ENCODE measurements around the gene AATF.

The AATF gene

DNA sequence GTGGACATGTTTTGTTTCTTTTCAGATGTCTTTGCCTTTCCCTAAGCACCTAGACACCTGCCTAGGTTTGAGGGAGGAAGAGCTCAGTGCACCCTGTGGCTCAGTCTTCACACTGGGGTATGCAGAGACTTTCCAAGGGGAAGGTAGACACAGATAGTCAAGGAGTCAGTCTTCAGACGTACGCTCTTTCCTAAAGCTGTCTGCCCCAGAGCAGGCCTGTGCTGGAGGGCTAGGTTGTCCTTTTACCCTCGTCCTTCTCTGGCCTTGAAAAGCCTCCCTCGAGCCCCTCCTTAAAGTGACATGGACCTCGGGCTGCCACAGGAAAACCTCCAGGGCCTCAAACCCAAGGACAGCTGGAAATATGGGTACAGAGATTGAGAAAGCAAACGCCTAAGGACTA, 103.7 kb downstream of the AATF start:
- no peaks in the 10 kb centered on the region for H3K27me3 ChIP-seq (ENCODE audit: insufficient read depth, poor library complexity, severe bottlenecking)
- H3K27ac ChIP-seq (replicated peaks) = no peak overlapping the region
- TF ChIP-seq GABPA (IDR thresholded peaks at IDR 0.05; ENCODE audit: low read depth) = no peak
- TF ChIP-seq, protein P1, sequence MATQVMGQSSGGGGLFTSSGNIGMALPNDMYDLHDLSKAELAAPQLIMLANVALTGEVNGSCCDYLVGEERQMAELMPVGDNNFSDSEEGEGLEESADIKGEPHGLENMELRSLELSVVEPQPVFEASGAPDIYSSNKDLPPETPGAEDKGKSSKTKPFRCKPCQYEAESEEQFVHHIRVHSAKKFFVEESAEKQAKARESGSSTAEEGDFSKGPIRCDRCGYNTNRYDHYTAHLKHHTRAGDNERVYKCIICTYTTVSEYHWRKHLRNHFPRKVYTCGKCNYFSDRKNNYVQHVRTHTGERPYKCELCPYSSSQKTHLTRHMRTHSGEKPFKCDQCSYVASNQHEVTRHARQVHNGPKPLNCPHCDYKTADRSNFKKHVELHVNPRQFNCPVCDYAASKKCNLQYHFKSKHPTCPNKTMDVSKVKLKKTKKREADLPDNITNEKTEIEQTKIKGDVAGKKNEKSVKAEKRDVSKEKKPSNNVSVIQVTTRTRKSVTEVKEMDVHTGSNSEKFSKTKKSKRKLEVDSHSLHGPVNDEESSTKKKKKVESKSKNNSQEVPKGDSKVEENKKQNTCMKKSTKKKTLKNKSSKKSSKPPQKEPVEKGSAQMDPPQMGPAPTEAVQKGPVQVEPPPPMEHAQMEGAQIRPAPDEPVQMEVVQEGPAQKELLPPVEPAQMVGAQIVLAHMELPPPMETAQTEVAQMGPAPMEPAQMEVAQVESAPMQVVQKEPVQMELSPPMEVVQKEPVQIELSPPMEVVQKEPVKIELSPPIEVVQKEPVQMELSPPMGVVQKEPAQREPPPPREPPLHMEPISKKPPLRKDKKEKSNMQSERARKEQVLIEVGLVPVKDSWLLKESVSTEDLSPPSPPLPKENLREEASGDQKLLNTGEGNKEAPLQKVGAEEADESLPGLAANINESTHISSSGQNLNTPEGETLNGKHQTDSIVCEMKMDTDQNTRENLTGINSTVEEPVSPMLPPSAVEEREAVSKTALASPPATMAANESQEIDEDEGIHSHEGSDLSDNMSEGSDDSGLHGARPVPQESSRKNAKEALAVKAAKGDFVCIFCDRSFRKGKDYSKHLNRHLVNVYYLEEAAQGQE (IDR thresholded peaks at IDR 0.05; ENCODE audit: insufficient replicate concordance, low read depth) = no peak
- TF ChIP-seq POLR2AphosphoS5 (IDR thresholded peaks at IDR 0.05; ENCODE audit: low read depth) = no peak
- TF ChIP-seq SPI1 (IDR thresholded peaks at IDR 0.05; ENCODE audit: borderline replicate concordance, low read depth) = no peak
- TF ChIP-seq, protein P2, sequence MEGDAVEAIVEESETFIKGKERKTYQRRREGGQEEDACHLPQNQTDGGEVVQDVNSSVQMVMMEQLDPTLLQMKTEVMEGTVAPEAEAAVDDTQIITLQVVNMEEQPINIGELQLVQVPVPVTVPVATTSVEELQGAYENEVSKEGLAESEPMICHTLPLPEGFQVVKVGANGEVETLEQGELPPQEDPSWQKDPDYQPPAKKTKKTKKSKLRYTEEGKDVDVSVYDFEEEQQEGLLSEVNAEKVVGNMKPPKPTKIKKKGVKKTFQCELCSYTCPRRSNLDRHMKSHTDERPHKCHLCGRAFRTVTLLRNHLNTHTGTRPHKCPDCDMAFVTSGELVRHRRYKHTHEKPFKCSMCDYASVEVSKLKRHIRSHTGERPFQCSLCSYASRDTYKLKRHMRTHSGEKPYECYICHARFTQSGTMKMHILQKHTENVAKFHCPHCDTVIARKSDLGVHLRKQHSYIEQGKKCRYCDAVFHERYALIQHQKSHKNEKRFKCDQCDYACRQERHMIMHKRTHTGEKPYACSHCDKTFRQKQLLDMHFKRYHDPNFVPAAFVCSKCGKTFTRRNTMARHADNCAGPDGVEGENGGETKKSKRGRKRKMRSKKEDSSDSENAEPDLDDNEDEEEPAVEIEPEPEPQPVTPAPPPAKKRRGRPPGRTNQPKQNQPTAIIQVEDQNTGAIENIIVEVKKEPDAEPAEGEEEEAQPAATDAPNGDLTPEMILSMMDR (IDR thresholded peaks at IDR 0.05; ENCODE audit: insufficient read depth, low read length) = no peak
- no peak for DNase-seq (ENCODE audit: low read depth in 1 of 2, low spot score in 1 of 2)
- H3K4me3 ChIP-seq (replicated peaks; ENCODE audit: insufficient read depth, low read length) = no peak overlapping the region

DNA sequence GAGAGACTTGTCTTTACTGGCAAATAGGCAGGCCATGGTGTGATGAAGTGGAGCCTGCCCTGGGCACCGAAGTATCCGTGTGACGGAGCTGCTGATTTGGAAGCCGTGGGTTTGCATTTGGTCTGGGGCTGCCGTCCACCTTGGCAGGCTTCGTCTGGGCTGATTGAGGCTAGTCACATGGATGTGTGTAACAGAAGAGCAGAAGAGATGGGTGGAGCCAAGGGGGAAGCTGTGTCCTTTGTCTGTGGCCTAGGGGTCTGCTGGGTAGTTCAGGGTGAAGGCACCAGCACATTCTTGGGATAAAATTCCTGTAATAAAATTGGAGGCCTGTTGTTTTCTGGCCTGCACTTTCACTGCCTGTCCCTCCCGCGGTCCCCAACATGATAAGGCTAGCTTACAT, 106.1 kb downstream of the AATF start:
- no peak overlapping the region for H3K27ac ChIP-seq (replicated peaks)
- H3K4me3 ChIP-seq (replicated peaks; ENCODE audit: insufficient read depth, low read length) = no peak overlapping the region
- H3K27me3 ChIP-seq (ENCODE audit: insufficient read depth, poor library complexity, severe bottlenecking) = no peaks in the 10 kb centered on the region
- no peak for DNase-seq (ENCODE audit: low read depth in 1 of 2, low spot score in 1 of 2)
- TF ChIP-seq POLR2AphosphoS5 (IDR thresholded peaks at IDR 0.05; ENCODE audit: low read depth) = no peak
- no peak for TF ChIP-seq SPI1 (IDR thresholded peaks at IDR 0.05; ENCODE audit: borderline replicate concordance, low read depth)
- no peak for TF ChIP-seq GABPA (IDR thresholded peaks at IDR 0.05; ENCODE audit: low read depth)
- TF ChIP-seq, protein P2 (IDR thresholded peaks at IDR 0.05; ENCODE audit: insufficient read depth, low read length) = no peak
- TF ChIP-seq, protein P1 (IDR thresholded peaks at IDR 0.05; ENCODE audit: insufficient replicate concordance, low read depth) = no peak

DNA sequence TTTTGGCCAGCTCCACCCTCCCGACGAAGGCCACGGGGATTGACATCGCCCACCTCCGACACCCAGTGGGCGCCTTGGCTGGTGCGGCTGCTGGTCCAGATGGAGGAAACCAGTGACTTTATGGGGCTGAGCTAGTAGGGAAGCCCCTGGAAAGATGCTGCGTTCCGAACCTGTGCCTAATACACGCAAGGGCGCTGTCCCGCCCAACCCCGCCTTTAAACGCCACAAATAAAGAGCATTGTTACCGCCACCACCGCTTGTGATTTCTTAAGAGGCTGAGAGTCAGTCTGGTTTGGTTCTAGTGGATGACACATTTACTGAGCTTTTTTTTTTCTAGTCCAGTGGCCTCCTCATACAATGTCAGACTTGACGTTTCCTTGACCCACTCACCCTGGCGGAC, 107.9 kb downstream of the AATF start:
- no peak overlapping the region for H3K27ac ChIP-seq (replicated peaks)
- no peak overlapping the region for H3K4me3 ChIP-seq (replicated peaks; ENCODE audit: insufficient read depth, low read length)
- DNase-seq (ENCODE audit: low read depth in 1 of 2, low spot score in 1 of 2) = no peak
- H3K27me3 ChIP-seq (ENCODE audit: insufficient read depth, poor library complexity, severe bottlenecking) = no peaks in the 10 kb centered on the region
- TF ChIP-seq, protein P2 (IDR thresholded peaks at IDR 0.05; ENCODE audit: insufficient read depth, low read length) = no peak
- TF ChIP-seq GABPA (IDR thresholded peaks at IDR 0.05; ENCODE audit: low read depth) (no peak), SPI1 (IDR thresholded peaks at IDR 0.05; ENCODE audit: borderline replicate concordance, low read depth) (no peak), POLR2AphosphoS5 (IDR thresholded peaks at IDR 0.05; ENCODE audit: low read depth) (no peak)
- TF ChIP-seq, protein P1 (IDR thresholded peaks at IDR 0.05; ENCODE audit: insufficient replicate concordance, low read depth) = no peak

All from HL-60 (cell line).